CD14-positive monocyte (primary cell): ENCODE results near the gene OS9. TPM values are rescaled to one million over a fixed set of nuclear protein-coding genes. Genes with fewer than 3 reads are reported as not detected.

ENCODE experiments used
- DNase-seq, 3 donors: peaks; one replicate each; pipeline ENCODE4 v3.0.0-alpha.2; 2011 to 2022
- H2AFZ ChIP-seq: 2 replicates; pipeline ENCODE4 v1.6.0; 2012; ENCODE audit warnings: mild to moderate bottlenecking, low read depth, low read length, inconsistent platforms; ENCODE audit not compliant: insufficient read depth, poor library complexity, severe bottlenecking
- H3K27ac ChIP-seq, 2 donors: 1 replicate in 1 of 2; 2 replicates in 1 of 2; pipeline ENCODE4 v1.5.1; 2012 to 2013; ENCODE audit warnings: low read length in 2 of 2, control low read depth in 1 of 2, inconsistent platforms in 1 of 2, low read depth in 1 of 2, mild to moderate bottlenecking in 1 of 2
- H3K27me3 ChIP-seq, 2 donors: one replicate each; pipeline versions ENCODE4 v1.6.0 to v1.6.1; 2011 to 2013; ENCODE audit warnings: low read length in 2 of 2; ENCODE audit not compliant: control insufficient read depth in 2 of 2, insufficient read depth in 2 of 2
- H3K36me3 ChIP-seq, 2 donors: replicated peaks in 1 of 2; 1 replicate in 1 of 2; 2 replicates in 1 of 2; pipeline versions ENCODE4 v1.5.1 to v1.6.1; 2012 to 2013; ENCODE audit warnings: low read length in 2 of 2, control low read depth in 1 of 2, inconsistent platforms in 1 of 2, mild to moderate bottlenecking in 1 of 2; ENCODE audit not compliant: insufficient read depth in 2 of 2, control insufficient read depth in 1 of 2
- H3K4me1 ChIP-seq, 2 donors: 1 replicate in 1 of 2; 2 replicates in 1 of 2; pipeline versions ENCODE4 v1.5.1 to v1.6.1; 2012 to 2013; ENCODE audit warnings: low read length in 2 of 2, control low read depth in 1 of 2, inconsistent platforms in 1 of 2, mild to moderate bottlenecking in 1 of 2, moderate library complexity in 1 of 2; ENCODE audit not compliant: insufficient read depth in 2 of 2, control insufficient read depth in 1 of 2
- H3K4me2 ChIP-seq: replicated peaks from 2 replicates; pipeline ENCODE3; 2012; ENCODE audit warnings: low read length, moderate library complexity, mild to moderate bottlenecking; ENCODE audit not compliant: poor library complexity, severe bottlenecking; ENCODE audit errors: extremely low read depth
- H3K4me3 ChIP-seq, 3 experiments: fragments of 200-600 bp in 1 of 3; sonication (generic) in 1 of 3; replicated peaks in 1 of 3; 1 replicate in 2 of 3; 2 replicates in 1 of 3; pipeline ENCODE4 v1.5.1; 2011 to 2013; ENCODE audit warnings: low read length in 3 of 3, mild to moderate bottlenecking in 3 of 3, control low read depth in 2 of 3, low read depth in 2 of 3, inconsistent platforms in 1 of 3, moderate library complexity in 1 of 3
- H3K79me2 ChIP-seq: 2 replicates; pipeline ENCODE4 v1.6.0; 2012; ENCODE audit warnings: mild to moderate bottlenecking, control low read depth, inconsistent platforms, low read length, moderate library complexity; ENCODE audit not compliant: insufficient read depth
- H3K9ac ChIP-seq: 2 replicates; pipeline ENCODE4 v1.6.0; 2017; ENCODE audit warnings: low read length, mild to moderate bottlenecking; ENCODE audit not compliant: insufficient read depth, poor library complexity, severe bottlenecking
- H3K9me3 ChIP-seq, 2 donors: replicated peaks in 1 of 2; 1 replicate in 1 of 2; 2 replicates in 1 of 2; pipeline versions ENCODE4 v1.5.1 to v1.6.1; 2012 to 2013; ENCODE audit warnings: low read length in 2 of 2, control low read depth in 1 of 2; ENCODE audit not compliant: control insufficient read depth in 1 of 2, insufficient read depth in 1 of 2
- H4K20me1 ChIP-seq: 2 replicates; pipeline ENCODE4 v1.6.0; 2012; ENCODE audit warnings: mild to moderate bottlenecking, low read length, control low read depth, moderate library complexity; ENCODE audit not compliant: insufficient read depth
- H3K27ac Mint-ChIP-seq, 7 donors: one replicate each; pipeline ENCODE4 v1.8.0; 2020; ENCODE audit warnings: mild to moderate bottlenecking in 7 of 7, mixed read lengths in 7 of 7, moderate library complexity in 6 of 7, inconsistent platforms in 2 of 7
- H3K27me3 Mint-ChIP-seq, 3 donors: one replicate each; pipeline ENCODE4 v1.8.0; 2021 to 2022; ENCODE audit warnings: low read depth in 3 of 3, mild to moderate bottlenecking in 3 of 3, mixed read lengths in 3 of 3, moderate library complexity in 3 of 3, inconsistent platforms in 1 of 3
- H3K36me3 Mint-ChIP-seq, 2 donors: one replicate each; pipeline ENCODE4 v1.8.0; 2020; ENCODE audit warnings: mixed read lengths in 2 of 2, inconsistent platforms in 1 of 2, mild to moderate bottlenecking in 1 of 2
- H3K4me1 Mint-ChIP-seq: one replicate; pipeline ENCODE4 v1.8.0; 2020; ENCODE audit warnings: mild to moderate bottlenecking, mixed read lengths
- H3K4me3 Mint-ChIP-seq, 2 donors: one replicate each; pipeline ENCODE4 v1.8.0; 2020; ENCODE audit warnings: mild to moderate bottlenecking in 2 of 2, mixed read lengths in 2 of 2, moderate library complexity in 1 of 2
- H3K9me3 Mint-ChIP-seq, 7 donors: one replicate each; pipeline ENCODE4 v1.8.0; 2020 to 2022; ENCODE audit warnings: mixed read lengths in 7 of 7, mild to moderate bottlenecking in 6 of 7, moderate library complexity in 6 of 7, inconsistent platforms in 2 of 7
- CTCF ChIP-seq: fragments of 200-600 bp; IDR thresholded peaks from one replicate; pipeline ENCODE4 v1.8.0; 2022; ENCODE audit warnings: antibody characterized with exemption, mild to moderate bottlenecking
- WGBS: methylation state at CpG from one replicate; pipeline ENCODE4 v1.1.5; 2013; ENCODE audit warnings: missing lambda C conversion rate; ENCODE audit not compliant: insufficient coverage; 5-methylcytosine and 5-hydroxymethylcytosine counted together
- intact Hi-C, 2 donors: fragments of 100-400 bp; cut with micrococcal nuclease; formaldehyde crosslinking; loops; one replicate each; pipeline versions ENCODE4 v1.15.0 to v1.15.1; 2023
- polyA plus RNA-seq, 3 donors: library from polyadenylated mRNA; depleted of rRNA in 1 of 3; unstranded in 2 of 3; stranded (reverse) in 1 of 3; fragments of 300-500 nt in 2 of 3; fragments of >200 nt in 1 of 3; fragmentation: Illumina TruSeq in 2 of 3; gene quantifications; 1 replicate in 2 of 3; 2 replicates in 1 of 3; pipeline ENCODE4 v1.2.3, GENCODE V29; 2012 to 2021

The OS9 gene
- polyA plus RNA-seq, 3 donors: 90.9 to 484 (median 128) TPM

- TF ChIP-seq CTCF: no peak
- peak overlapping the region; percentile 79 for H2AFZ ChIP-seq
Observed at GRCh38 chr12:57745485-57745881, 51.6 kb downstream of the OS9 start.

GRCh38 chr12:57746025-57746424 is 52.1 kb downstream of the OS9 start:
- no peaks in the 10 kb centered on the region for H3K27me3 ChIP-seq
- TF ChIP-seq CTCF: no peak
- no peaks in the 10 kb centered on the region for H3K9me3 Mint-ChIP-seq
- H3K9me3 ChIP-seq: no peaks in the 10 kb centered on the region
- intact Hi-C loops: loop anchor here in 1 of 2 donors (10.0 kb wide), 1 partner anchor 189 kb away; no protein-coding TSS in a partner anchor
- 100% methylated on average over 1 of the region's 3 CpGs for WGBS
- peaks cover 32 to 36% of the 10 kb centered on the region in 2 donors for H3K4me1 ChIP-seq
- H3K4me3 Mint-ChIP-seq: peak overlapping the region; percentile 89 to 93
- H3K27ac Mint-ChIP-seq: peak overlapping the region in 6 of 7 donors; percentile 92 to 98 (median 96)
- DNase-seq: no peak
- H3K36me3 Mint-ChIP-seq: peaks cover 22 to 41% of the 10 kb centered on the region in 2 donors
- H3K36me3 ChIP-seq: peaks cover 14 to 39% of the 10 kb centered on the region in 2 donors
- H4K20me1 ChIP-seq: no peaks in the 10 kb centered on the region
- H3K4me2 ChIP-seq: peak overlapping the region; percentile 86
- peaks cover 37% of the 10 kb centered on the region for H3K4me1 Mint-ChIP-seq
- H3K79me2 ChIP-seq: peaks cover 15% of the 10 kb centered on the region
- H3K4me3 ChIP-seq: peak overlapping the region in 1 of 3 experiments; percentile 84
- no peak overlapping the region for H3K9ac ChIP-seq
- no peak overlapping the region for H3K27ac ChIP-seq
- no peak overlapping the region for H2AFZ ChIP-seq
- peaks cover 0 to 1% (median 0%) of the 10 kb centered on the region in 3 donors for H3K27me3 Mint-ChIP-seq

More at GRCh38 chr12:57745485-57745881, 51.6 kb downstream of the OS9 start:
- H3K4me3 Mint-ChIP-seq: peak overlapping the region; percentile 89 to 93
- H3K4me1 ChIP-seq: peaks cover 36 to 39% of the 10 kb centered on the region in 2 donors
- DNase-seq: no peak
- peak overlapping the region; percentile 83 for H3K9ac ChIP-seq
- peaks cover 14 to 36% of the 10 kb centered on the region in 2 donors for H3K36me3 ChIP-seq
- no peaks in the 10 kb centered on the region for H3K9me3 Mint-ChIP-seq
- H3K36me3 Mint-ChIP-seq: peaks cover 21 to 37% of the 10 kb centered on the region in 2 donors
- no peaks in the 10 kb centered on the region for H3K27me3 ChIP-seq
- peak overlapping the region; percentile 92 to 98 (median 96) for H3K27ac Mint-ChIP-seq
- H3K4me3 ChIP-seq: peak overlapping the region; percentile 69 to 84 (median 81)
- H3K9me3 ChIP-seq: no peaks in the 10 kb centered on the region
- peak overlapping the region; percentile 78 to 89 for H3K27ac ChIP-seq
- intact Hi-C loops: loop anchor here in 1 of 2 donors (10.0 kb wide), 1 partner anchor 189 kb away; no protein-coding TSS in a partner anchor
- peaks cover 0 to 1% (median 0%) of the 10 kb centered on the region in 3 donors for H3K27me3 Mint-ChIP-seq
- H3K4me1 Mint-ChIP-seq: peaks cover 40% of the 10 kb centered on the region
- H3K4me2 ChIP-seq: peak overlapping the region; percentile 86
- H4K20me1 ChIP-seq: no peaks in the 10 kb centered on the region
- H3K79me2 ChIP-seq: peaks cover 15% of the 10 kb centered on the region
- 71% methylated on average over 2 of the region's 8 CpGs for WGBS
